GM12891 (cell line): ENCODE data around the gene PCDHGA3.

ENCODE experiments used
- POLR2A ChIP-seq: IDR thresholded peaks from 2 replicates; pipeline ENCODE4 v1.6.1; 2011; ENCODE audit warnings: low read depth, low read length, control low read depth
- POLR2AphosphoS5 ChIP-seq: IDR thresholded peaks from 2 replicates; pipeline ENCODE4 v1.6.1; 2011; ENCODE audit warnings: low read depth, low read length, control low read depth
- TAF1 ChIP-seq: IDR thresholded peaks from 2 replicates; pipeline ENCODE4 v1.6.1; 2011; ENCODE audit warnings: low read depth, low read length, control low read depth

DNA sequence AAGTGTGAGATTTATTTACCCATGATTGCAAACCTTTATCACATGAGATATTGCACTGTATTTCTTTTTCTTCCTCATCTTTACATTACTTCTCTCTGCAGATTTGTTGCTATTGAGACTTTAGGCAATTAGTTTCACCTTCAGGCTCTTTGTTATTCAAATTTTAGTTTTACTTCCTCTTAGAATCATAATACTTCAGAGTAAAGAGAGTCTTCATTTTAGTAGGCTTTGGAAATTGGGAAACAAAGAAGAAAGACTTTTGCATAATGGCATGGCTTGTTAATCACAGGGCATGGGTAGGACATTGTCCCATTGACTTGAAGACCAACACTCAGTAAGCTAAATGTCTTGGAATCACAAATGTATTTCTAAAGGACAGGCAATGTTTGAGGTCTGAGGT is 19.1 kb downstream of the PCDHGA3 start:
- TF ChIP-seq POLR2A, result no peak
- TF ChIP-seq TAF1, result no peak
- TF ChIP-seq POLR2AphosphoS5, result no peak
